Measurements from ENCODE around the gene CLCN2.

The CLCN2 gene

DNA sequence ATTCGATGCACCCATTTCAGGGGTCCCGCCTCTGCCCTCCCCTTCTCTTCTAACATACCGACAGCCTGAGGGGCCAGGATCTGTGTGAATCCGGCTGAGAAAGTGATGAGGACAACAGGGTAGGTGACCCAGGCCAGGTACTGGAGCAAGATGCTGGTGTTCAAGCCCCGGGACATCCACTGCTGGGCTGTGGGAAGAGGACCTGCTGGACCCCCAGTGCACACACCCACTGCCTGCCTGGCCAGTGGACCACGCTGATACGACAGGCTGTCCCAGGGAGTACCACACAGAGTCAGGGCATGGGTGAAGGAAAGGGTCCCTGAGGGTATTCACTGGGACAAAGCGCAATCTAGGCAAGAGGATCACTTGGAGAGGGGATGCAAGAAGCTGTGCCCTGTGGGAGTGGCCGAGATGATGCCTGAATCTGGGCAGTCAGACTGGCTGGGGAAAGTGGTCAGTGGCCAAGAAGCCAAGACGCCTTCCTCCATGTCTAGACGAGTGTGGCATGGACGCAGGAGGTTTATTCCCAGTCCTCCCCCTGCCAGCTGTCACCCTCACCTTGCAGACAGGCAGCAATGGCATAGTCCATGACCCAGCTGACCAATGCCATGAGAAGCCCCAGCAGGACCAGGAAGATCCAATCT, 3.2 kb downstream of the CLCN2 start (continued):
- TF ChIP-seq, protein P1, sequence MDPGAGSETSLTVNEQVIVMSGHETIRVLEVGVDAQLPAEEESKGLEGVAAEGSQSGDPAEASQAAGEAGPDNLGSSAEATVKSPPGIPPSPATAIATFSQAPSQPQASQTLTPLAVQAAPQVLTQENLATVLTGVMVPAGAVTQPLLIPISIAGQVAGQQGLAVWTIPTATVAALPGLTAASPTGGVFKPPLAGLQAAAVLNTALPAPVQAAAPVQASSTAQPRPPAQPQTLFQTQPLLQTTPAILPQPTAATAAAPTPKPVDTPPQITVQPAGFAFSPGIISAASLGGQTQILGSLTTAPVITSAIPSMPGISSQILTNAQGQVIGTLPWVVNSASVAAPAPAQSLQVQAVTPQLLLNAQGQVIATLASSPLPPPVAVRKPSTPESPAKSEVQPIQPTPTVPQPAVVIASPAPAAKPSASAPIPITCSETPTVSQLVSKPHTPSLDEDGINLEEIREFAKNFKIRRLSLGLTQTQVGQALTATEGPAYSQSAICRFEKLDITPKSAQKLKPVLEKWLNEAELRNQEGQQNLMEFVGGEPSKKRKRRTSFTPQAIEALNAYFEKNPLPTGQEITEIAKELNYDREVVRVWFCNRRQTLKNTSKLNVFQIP (CRISPR knock-in tag; IDR thresholded peaks at IDR 0.05; ENCODE audit: borderline replicate concordance, low read depth), result no peak

DNA sequence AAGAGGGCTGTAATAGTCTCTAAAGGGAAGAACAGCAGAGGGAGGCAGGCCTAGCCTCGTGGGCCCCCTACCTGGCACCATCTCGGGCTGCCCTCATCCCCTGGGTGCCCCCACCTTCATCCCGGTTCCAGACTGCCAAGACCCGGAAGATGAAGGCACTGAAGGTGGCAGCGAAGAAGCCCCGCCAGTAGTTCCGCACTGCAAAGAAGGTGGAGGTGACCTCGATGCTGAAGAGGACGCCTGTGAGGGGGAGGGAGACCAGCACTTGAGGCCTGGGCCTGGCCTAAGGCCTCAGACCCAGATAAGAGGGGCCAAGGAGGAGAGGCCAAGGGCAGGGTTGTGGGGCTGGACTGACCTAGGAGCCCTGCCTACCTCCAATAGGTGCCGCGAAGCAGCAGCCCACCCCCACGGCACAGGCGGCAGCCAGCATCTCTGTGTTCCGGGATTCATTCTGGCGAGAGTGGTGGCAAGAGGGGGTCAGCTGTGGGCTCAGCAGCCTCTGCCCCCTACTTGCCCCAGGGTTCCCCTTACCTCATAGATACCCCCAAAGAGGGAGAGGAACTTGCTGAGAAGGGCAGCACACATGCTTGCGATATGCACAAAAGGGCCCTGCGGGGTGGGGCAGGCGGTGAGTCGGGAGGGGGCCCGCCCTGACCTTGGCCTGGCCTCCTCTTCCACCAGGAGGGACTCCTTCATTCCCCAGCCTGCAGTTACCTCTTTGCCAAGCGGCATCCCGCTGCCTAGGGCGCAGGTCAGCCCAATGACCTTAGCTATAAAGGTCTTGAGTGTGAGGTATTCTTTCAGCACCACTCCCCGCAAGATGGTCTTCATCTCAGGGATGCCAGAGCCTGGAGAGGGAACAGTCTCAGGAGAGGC, 3.9 kb downstream of the CLCN2 start:
- TF ChIP-seq ARNTL (CRISPR knock-in tag; IDR thresholded peaks at IDR 0.05; ENCODE audit: borderline replicate concordance, low read depth), result no peak
- TF ChIP-seq OSR1 (CRISPR knock-in tag; IDR thresholded peaks at IDR 0.05), result no peak
- TF ChIP-seq RARB (CRISPR knock-in tag; IDR thresholded peaks at IDR 0.05), result no peak
- TF ChIP-seq TOX (CRISPR knock-in tag; IDR thresholded peaks at IDR 0.05; ENCODE audit: borderline replicate concordance), result no peak
- no peak for TF ChIP-seq ZFP3 (CRISPR knock-in tag; IDR thresholded peaks at IDR 0.05)
- no peak for TF ChIP-seq GLIS3 (CRISPR knock-in tag; IDR thresholded peaks at IDR 0.05)
- no peak for ATAC-seq

DNA sequence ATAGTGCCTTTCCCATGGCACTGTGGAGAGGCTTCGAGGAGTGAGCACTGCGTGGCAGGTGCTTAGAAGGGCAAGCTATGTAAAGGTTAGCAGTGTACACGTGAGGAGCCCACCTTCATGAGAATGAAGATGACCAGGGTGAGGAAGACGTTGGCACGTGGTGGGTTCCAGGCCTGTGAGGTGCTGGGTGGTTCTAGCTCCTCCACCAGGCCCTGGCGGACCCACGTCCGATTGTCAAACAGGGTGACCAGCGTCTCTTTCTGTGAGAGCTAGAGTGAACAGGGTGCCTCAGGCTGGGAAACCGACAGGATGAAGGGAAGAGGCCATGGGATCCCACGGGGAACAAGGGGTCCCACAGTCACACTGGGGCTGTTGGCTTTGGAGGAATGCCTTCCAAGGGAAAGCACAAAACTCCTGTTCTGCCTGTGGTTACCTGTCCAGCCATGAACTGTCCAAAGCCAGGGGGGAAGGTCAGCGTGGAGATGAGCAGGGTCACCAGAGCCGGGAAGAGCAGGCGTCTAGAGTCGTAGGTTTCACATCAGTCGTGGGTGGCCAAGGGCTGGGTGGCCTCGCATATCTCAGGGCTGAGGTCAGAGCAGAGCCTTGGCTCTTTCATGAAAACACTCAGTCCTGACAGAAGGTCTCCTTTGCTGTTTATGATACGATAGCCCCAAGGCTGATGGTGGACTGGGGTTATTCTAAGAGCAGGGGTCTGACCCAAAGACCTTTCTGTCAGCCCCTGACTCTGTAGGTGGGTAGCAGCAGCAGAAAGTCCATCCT, 6.0 kb downstream of the CLCN2 start:
- TF ChIP-seq ZFP3 (CRISPR knock-in tag; IDR thresholded peaks at IDR 0.05), result no peak
- TF ChIP-seq, protein P2, sequence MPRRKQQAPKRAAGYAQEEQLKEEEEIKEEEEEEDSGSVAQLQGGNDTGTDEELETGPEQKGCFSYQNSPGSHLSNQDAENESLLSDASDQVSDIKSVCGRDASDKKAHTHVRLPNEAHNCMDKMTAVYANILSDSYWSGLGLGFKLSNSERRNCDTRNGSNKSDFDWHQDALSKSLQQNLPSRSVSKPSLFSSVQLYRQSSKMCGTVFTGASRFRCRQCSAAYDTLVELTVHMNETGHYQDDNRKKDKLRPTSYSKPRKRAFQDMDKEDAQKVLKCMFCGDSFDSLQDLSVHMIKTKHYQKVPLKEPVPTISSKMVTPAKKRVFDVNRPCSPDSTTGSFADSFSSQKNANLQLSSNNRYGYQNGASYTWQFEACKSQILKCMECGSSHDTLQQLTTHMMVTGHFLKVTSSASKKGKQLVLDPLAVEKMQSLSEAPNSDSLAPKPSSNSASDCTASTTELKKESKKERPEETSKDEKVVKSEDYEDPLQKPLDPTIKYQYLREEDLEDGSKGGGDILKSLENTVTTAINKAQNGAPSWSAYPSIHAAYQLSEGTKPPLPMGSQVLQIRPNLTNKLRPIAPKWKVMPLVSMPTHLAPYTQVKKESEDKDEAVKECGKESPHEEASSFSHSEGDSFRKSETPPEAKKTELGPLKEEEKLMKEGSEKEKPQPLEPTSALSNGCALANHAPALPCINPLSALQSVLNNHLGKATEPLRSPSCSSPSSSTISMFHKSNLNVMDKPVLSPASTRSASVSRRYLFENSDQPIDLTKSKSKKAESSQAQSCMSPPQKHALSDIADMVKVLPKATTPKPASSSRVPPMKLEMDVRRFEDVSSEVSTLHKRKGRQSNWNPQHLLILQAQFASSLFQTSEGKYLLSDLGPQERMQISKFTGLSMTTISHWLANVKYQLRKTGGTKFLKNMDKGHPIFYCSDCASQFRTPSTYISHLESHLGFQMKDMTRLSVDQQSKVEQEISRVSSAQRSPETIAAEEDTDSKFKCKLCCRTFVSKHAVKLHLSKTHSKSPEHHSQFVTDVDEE (CRISPR knock-in tag; IDR thresholded peaks at IDR 0.05), result no peak
- TF ChIP-seq ISL1 (CRISPR knock-in tag; IDR thresholded peaks at IDR 0.05), result no peak
- no peak for TF ChIP-seq OSR1 (CRISPR knock-in tag; IDR thresholded peaks at IDR 0.05)
- no peak for ATAC-seq

DNA sequence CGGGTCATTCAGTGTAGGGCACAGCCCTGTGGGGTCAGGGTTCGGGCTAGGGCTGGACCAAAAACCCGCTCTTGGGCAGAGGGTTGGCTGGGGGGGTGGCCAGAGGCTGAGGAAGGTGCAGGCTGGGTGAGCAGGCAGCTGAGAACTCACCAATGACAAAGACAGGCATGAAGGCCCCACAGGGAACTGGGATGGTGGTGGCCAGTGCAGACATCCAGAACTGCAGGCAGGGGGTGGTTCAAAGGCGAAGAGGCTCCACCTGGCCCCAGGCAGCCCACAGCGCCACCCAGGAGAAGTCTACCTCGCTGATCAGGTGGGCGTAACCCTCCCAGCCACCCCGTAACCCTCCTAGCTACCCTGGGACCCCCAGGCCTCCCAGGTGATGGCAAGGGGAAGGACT, 6.7 kb downstream of the CLCN2 start:
- ATAC-seq, result peak; percentile 6
- no peak for TF ChIP-seq BACH2 (CRISPR knock-in tag; IDR thresholded peaks at IDR 0.05; ENCODE audit: borderline replicate concordance)
- TF ChIP-seq, protein P3, sequence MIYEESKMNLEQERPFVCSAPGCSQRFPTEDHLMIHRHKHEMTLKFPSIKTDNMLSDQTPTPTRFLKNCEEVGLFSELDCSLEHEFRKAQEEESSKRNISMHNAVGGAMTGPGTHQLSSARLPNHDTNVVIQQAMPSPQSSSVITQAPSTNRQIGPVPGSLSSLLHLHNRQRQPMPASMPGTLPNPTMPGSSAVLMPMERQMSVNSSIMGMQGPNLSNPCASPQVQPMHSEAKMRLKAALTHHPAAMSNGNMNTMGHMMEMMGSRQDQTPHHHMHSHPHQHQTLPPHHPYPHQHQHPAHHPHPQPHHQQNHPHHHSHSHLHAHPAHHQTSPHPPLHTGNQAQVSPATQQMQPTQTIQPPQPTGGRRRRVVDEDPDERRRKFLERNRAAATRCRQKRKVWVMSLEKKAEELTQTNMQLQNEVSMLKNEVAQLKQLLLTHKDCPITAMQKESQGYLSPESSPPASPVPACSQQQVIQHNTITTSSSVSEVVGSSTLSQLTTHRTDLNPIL (CRISPR knock-in tag; IDR thresholded peaks at IDR 0.05; ENCODE audit: low read depth), result no peak
- TF ChIP-seq, protein P2 (CRISPR knock-in tag; IDR thresholded peaks at IDR 0.05), result no peak
- TF ChIP-seq ZNF8 (CRISPR knock-in tag; IDR thresholded peaks at IDR 0.05), result no peak
- TF ChIP-seq, protein P4, sequence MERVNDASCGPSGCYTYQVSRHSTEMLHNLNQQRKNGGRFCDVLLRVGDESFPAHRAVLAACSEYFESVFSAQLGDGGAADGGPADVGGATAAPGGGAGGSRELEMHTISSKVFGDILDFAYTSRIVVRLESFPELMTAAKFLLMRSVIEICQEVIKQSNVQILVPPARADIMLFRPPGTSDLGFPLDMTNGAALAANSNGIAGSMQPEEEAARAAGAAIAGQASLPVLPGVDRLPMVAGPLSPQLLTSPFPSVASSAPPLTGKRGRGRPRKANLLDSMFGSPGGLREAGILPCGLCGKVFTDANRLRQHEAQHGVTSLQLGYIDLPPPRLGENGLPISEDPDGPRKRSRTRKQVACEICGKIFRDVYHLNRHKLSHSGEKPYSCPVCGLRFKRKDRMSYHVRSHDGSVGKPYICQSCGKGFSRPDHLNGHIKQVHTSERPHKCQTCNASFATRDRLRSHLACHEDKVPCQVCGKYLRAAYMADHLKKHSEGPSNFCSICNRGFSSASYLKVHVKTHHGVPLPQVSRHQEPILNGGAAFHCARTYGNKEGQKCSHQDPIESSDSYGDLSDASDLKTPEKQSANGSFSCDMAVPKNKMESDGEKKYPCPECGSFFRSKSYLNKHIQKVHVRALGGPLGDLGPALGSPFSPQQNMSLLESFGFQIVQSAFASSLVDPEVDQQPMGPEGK (CRISPR knock-in tag; IDR thresholded peaks at IDR 0.05; ENCODE audit: borderline replicate concordance), result no peak
- no peak for TF ChIP-seq ZNF565 (CRISPR knock-in tag; conservative IDR thresholded peaks at IDR 0.05; ENCODE audit: low read depth)
